CD14-positive monocyte (primary cell): ENCODE measurements around the gene MAB21L4. TPM values are rescaled to one million over a fixed set of nuclear protein-coding genes. Genes with fewer than 3 reads are reported as not detected.

ENCODE experiments used
- DNase-seq, 3 donors: peaks; one replicate each; pipeline ENCODE4 v3.0.0-alpha.2; 2011 to 2022
- H2AFZ ChIP-seq: 2 replicates; pipeline ENCODE4 v1.6.0; 2012; ENCODE audit warnings: mild to moderate bottlenecking, low read depth, low read length, inconsistent platforms; ENCODE audit not compliant: insufficient read depth, poor library complexity, severe bottlenecking
- H3K27ac ChIP-seq, 2 donors: 1 replicate in 1 of 2; 2 replicates in 1 of 2; pipeline ENCODE4 v1.5.1; 2012 to 2013; ENCODE audit warnings: low read length in 2 of 2, control low read depth in 1 of 2, inconsistent platforms in 1 of 2, low read depth in 1 of 2, mild to moderate bottlenecking in 1 of 2
- H3K27me3 ChIP-seq, 2 donors: one replicate each; pipeline versions ENCODE4 v1.6.0 to v1.6.1; 2011 to 2013; ENCODE audit warnings: low read length in 2 of 2; ENCODE audit not compliant: control insufficient read depth in 2 of 2, insufficient read depth in 2 of 2
- H3K36me3 ChIP-seq, 2 donors: replicated peaks in 1 of 2; 1 replicate in 1 of 2; 2 replicates in 1 of 2; pipeline versions ENCODE4 v1.5.1 to v1.6.1; 2012 to 2013; ENCODE audit warnings: low read length in 2 of 2, control low read depth in 1 of 2, inconsistent platforms in 1 of 2, mild to moderate bottlenecking in 1 of 2; ENCODE audit not compliant: insufficient read depth in 2 of 2, control insufficient read depth in 1 of 2
- H3K4me1 ChIP-seq, 2 donors: 1 replicate in 1 of 2; 2 replicates in 1 of 2; pipeline versions ENCODE4 v1.5.1 to v1.6.1; 2012 to 2013; ENCODE audit warnings: low read length in 2 of 2, control low read depth in 1 of 2, inconsistent platforms in 1 of 2, mild to moderate bottlenecking in 1 of 2, moderate library complexity in 1 of 2; ENCODE audit not compliant: insufficient read depth in 2 of 2, control insufficient read depth in 1 of 2
- H3K4me2 ChIP-seq: replicated peaks from 2 replicates; pipeline ENCODE3; 2012; ENCODE audit warnings: low read length, moderate library complexity, mild to moderate bottlenecking; ENCODE audit not compliant: poor library complexity, severe bottlenecking; ENCODE audit errors: extremely low read depth
- H3K4me3 ChIP-seq, 3 experiments: fragments of 200-600 bp in 1 of 3; sonication (generic) in 1 of 3; replicated peaks in 1 of 3; 1 replicate in 2 of 3; 2 replicates in 1 of 3; pipeline ENCODE4 v1.5.1; 2011 to 2013; ENCODE audit warnings: low read length in 3 of 3, mild to moderate bottlenecking in 3 of 3, control low read depth in 2 of 3, low read depth in 2 of 3, inconsistent platforms in 1 of 3, moderate library complexity in 1 of 3
- H3K79me2 ChIP-seq: 2 replicates; pipeline ENCODE4 v1.6.0; 2012; ENCODE audit warnings: mild to moderate bottlenecking, control low read depth, inconsistent platforms, low read length, moderate library complexity; ENCODE audit not compliant: insufficient read depth
- H3K9ac ChIP-seq: 2 replicates; pipeline ENCODE4 v1.6.0; 2017; ENCODE audit warnings: low read length, mild to moderate bottlenecking; ENCODE audit not compliant: insufficient read depth, poor library complexity, severe bottlenecking
- H3K9me3 ChIP-seq, 2 donors: replicated peaks in 1 of 2; 1 replicate in 1 of 2; 2 replicates in 1 of 2; pipeline versions ENCODE4 v1.5.1 to v1.6.1; 2012 to 2013; ENCODE audit warnings: low read length in 2 of 2, control low read depth in 1 of 2; ENCODE audit not compliant: control insufficient read depth in 1 of 2, insufficient read depth in 1 of 2
- H4K20me1 ChIP-seq: 2 replicates; pipeline ENCODE4 v1.6.0; 2012; ENCODE audit warnings: mild to moderate bottlenecking, low read length, control low read depth, moderate library complexity; ENCODE audit not compliant: insufficient read depth
- H3K27ac Mint-ChIP-seq, 7 donors: one replicate each; pipeline ENCODE4 v1.8.0; 2020; ENCODE audit warnings: mild to moderate bottlenecking in 7 of 7, mixed read lengths in 7 of 7, moderate library complexity in 6 of 7, inconsistent platforms in 2 of 7
- H3K27me3 Mint-ChIP-seq, 3 donors: one replicate each; pipeline ENCODE4 v1.8.0; 2021 to 2022; ENCODE audit warnings: low read depth in 3 of 3, mild to moderate bottlenecking in 3 of 3, mixed read lengths in 3 of 3, moderate library complexity in 3 of 3, inconsistent platforms in 1 of 3
- H3K36me3 Mint-ChIP-seq, 2 donors: one replicate each; pipeline ENCODE4 v1.8.0; 2020; ENCODE audit warnings: mixed read lengths in 2 of 2, inconsistent platforms in 1 of 2, mild to moderate bottlenecking in 1 of 2
- H3K4me1 Mint-ChIP-seq: one replicate; pipeline ENCODE4 v1.8.0; 2020; ENCODE audit warnings: mild to moderate bottlenecking, mixed read lengths
- H3K4me3 Mint-ChIP-seq, 2 donors: one replicate each; pipeline ENCODE4 v1.8.0; 2020; ENCODE audit warnings: mild to moderate bottlenecking in 2 of 2, mixed read lengths in 2 of 2, moderate library complexity in 1 of 2
- H3K9me3 Mint-ChIP-seq, 7 donors: one replicate each; pipeline ENCODE4 v1.8.0; 2020 to 2022; ENCODE audit warnings: mixed read lengths in 7 of 7, mild to moderate bottlenecking in 6 of 7, moderate library complexity in 6 of 7, inconsistent platforms in 2 of 7
- WGBS: methylation state at CpG from one replicate; pipeline ENCODE4 v1.1.5; 2013; ENCODE audit warnings: missing lambda C conversion rate; ENCODE audit not compliant: insufficient coverage; 5-methylcytosine and 5-hydroxymethylcytosine counted together
- intact Hi-C, 2 donors: fragments of 100-400 bp; cut with micrococcal nuclease; formaldehyde crosslinking; loops; one replicate each; pipeline versions ENCODE4 v1.15.0 to v1.15.1; 2023
- polyA plus RNA-seq, 3 donors: library from polyadenylated mRNA; depleted of rRNA in 1 of 3; unstranded in 2 of 3; stranded (reverse) in 1 of 3; fragments of 300-500 nt in 2 of 3; fragments of >200 nt in 1 of 3; fragmentation: Illumina TruSeq in 2 of 3; gene quantifications; 1 replicate in 2 of 3; 2 replicates in 1 of 3; pipeline ENCODE4 v1.2.3, GENCODE V29; 2012 to 2021
- TF ChIP-seq, protein P1 (sequence below): fragments of 200-600 bp; IDR thresholded peaks from one replicate; pipeline ENCODE4 v1.8.0; 2022; ENCODE audit warnings: antibody characterized with exemption, mild to moderate bottlenecking

The MAB21L4 gene
- polyA plus RNA-seq, 3 donors: not detected

GRCh38 chr2:240837621-240838020, 58.3 kb downstream of the MAB21L4 start:
- intact Hi-C loops: loop anchor here in 1 of 2 donors (10.0 kb wide), 1 partner anchor 323 kb away; no protein-coding TSS in a partner anchor
- Histone ChIP-seq H3K4me3 (no peak overlapping the region), H3K4me1 (no peaks in the 10 kb centered on the region), H3K9me3 (no peaks in the 10 kb centered on the region), H3K9ac (no peak overlapping the region), H3K36me3 (no peaks in the 10 kb centered on the region), H3K27ac (no peak overlapping the region), H3K79me2 (no peaks in the 10 kb centered on the region), H2AFZ (no peak overlapping the region), H3K27me3 (no peaks in the 10 kb centered on the region), H4K20me1 (no peaks in the 10 kb centered on the region), H3K4me2 (no peak overlapping the region)
- H3K4me1 Mint-ChIP-seq: no peaks in the 10 kb centered on the region
- H3K36me3 Mint-ChIP-seq: no peaks in the 10 kb centered on the region
- H3K4me3 Mint-ChIP-seq: no peak overlapping the region
- TF ChIP-seq, protein P1, sequence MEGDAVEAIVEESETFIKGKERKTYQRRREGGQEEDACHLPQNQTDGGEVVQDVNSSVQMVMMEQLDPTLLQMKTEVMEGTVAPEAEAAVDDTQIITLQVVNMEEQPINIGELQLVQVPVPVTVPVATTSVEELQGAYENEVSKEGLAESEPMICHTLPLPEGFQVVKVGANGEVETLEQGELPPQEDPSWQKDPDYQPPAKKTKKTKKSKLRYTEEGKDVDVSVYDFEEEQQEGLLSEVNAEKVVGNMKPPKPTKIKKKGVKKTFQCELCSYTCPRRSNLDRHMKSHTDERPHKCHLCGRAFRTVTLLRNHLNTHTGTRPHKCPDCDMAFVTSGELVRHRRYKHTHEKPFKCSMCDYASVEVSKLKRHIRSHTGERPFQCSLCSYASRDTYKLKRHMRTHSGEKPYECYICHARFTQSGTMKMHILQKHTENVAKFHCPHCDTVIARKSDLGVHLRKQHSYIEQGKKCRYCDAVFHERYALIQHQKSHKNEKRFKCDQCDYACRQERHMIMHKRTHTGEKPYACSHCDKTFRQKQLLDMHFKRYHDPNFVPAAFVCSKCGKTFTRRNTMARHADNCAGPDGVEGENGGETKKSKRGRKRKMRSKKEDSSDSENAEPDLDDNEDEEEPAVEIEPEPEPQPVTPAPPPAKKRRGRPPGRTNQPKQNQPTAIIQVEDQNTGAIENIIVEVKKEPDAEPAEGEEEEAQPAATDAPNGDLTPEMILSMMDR: no peak
- H3K9me3 Mint-ChIP-seq: no peaks in the 10 kb centered on the region
- 85% methylated on average over 2 of the region's 4 CpGs for WGBS
- no peak overlapping the region for H3K27ac Mint-ChIP-seq
- H3K27me3 Mint-ChIP-seq: peaks cover 8 to 19% (median 12%) of the 10 kb centered on the region in 3 donors
- DNase-seq: no peak

DNA sequence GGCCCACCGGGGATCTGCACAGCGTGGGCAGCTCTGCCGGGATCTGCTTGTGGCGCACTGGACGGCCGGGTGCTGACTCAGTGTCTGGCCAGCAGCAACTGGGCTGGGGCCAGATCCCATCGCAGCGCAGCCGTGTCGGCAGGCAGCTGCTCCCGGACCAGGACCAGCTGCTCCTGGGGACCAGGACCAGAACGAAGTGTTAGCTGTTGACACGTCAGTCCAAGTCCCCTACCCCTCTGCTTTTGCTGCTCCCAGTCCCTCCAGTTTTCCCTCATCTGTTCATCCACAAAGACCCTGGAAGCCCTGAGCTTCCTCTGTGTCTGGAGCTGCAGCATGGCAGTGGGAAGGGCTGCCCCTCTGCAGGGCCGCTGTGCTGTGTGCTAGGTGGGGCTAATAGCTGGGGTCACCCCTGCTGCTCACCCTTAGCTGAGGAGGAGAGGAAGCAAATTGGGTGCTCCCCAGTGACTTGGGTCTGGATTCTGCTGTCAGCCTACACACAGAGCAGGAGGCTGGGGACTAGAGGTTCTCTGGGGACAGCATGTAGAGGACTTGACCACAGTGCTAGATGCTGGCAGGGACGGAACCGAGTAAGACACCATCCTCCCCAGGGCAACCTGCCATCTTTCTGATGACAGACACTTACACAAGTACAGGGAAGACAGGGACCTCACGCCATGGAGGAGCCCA, 59.0 kb downstream of the MAB21L4 start:
- Mint-ChIP-seq H3K36me3 (no peaks in the 10 kb centered on the region), H3K27ac (no peak overlapping the region), H3K27me3 (peaks cover 8 to 22% (median 12%) of the 10 kb centered on the region in 3 donors), H3K9me3 (peaks cover 0 to 2% (median under 1%) of the 10 kb centered on the region in 7 donors), H3K4me3 (no peak overlapping the region), H3K4me1 (peaks cover under 1% of the 10 kb centered on the region)
- Histone ChIP-seq H3K4me3 (no peak overlapping the region), H2AFZ (no peak overlapping the region), H3K27ac (no peak overlapping the region), H3K4me1 (peaks cover 2 to 7% of the 10 kb centered on the region in 2 donors), H3K9ac (no peak overlapping the region), H3K79me2 (no peaks in the 10 kb centered on the region), H3K36me3 (no peaks in the 10 kb centered on the region), H3K4me2 (no peak overlapping the region), H3K9me3 (peaks cover 0 to under 1% of the 10 kb centered on the region in 2 donors), H4K20me1 (no peaks in the 10 kb centered on the region), H3K27me3 (peaks cover 0 to under 1% of the 10 kb centered on the region in 2 donors)
- intact Hi-C loops: loop anchor here in 1 of 2 donors (10.0 kb wide), 1 partner anchor 322 kb away; no protein-coding TSS in a partner anchor
- WGBS: 92% methylated on average over 14 of the region's 17 CpGs
- no peak for DNase-seq
- TF ChIP-seq, protein P1: no peak

Other genes starting within 250 kb of the MAB21L4 start
- gene AQP12B, start 213.3 kb downstream of the MAB21L4 start, polyA plus RNA-seq: not detected
- not detected for gene AQP12A, start 204.3 kb downstream of the MAB21L4 start, polyA plus RNA-seq
- gene KIF1A, start 75.9 kb downstream of the MAB21L4 start, polyA plus RNA-seq: not detected
- not detected for gene AGXT, start 27.3 kb downstream of the MAB21L4 start, polyA plus RNA-seq
- gene CROCC2, start 10.2 kb upstream of the MAB21L4 start, polyA plus RNA-seq: under 1 TPM in 1 of 3 donors, not detected in 2; 0.15 TPM
- gene SNED1, start 102.5 kb upstream of the MAB21L4 start, polyA plus RNA-seq: 1 to 10 TPM in 1 of 3 donors, under 1 TPM in 2; 0.02 to 3.4 (median 0.12) TPM
- 10 to 100 TPM; 15.5 to 37.4 (median 17.8) TPM for gene MTERF4, start 206.1 kb upstream of the MAB21L4 start, polyA plus RNA-seq